Panc1 (cell line): ENCODE measurements around the gene CRIP2. TPM values are rescaled to one million over a fixed set of nuclear protein-coding genes. Genes with fewer than 3 reads are reported as not detected.
A peak's percentile ranks its signal among the peaks of the same experiment; 100 is the strongest.

Source experiments
- ATAC-seq: fragments of 200-7000 bp; cut with Tn5 transposase; 2 replicates; pipeline ENCODE4 v1.9.1; 2020; ENCODE audit warnings: mild to moderate bottlenecking, moderate library complexity
- BruUV-seq: library from RNA; stranded (reverse); fragments of 400-500 nt; replicated peaks from 2 replicates; lab custom pipeline; 2021; lab: Mats Ljungman, UMichigan
- CTCF ChIA-PET: fragments of 300-600 bp; sonication (Branson Sonifier 250); formaldehyde crosslinking; loops from one replicate; lab custom pipeline; 2022; ENCODE audit warnings: antibody characterized with exemption; lab: Charles Lee
- POLR2A ChIA-PET: fragments of 300-600 bp; sonication (Branson Sonifier 250); formaldehyde crosslinking; loops from one replicate; lab custom pipeline; 2022; ENCODE audit warnings: antibody characterized with exemption; lab: Charles Lee
- DNase-seq: peaks from one replicate; pipeline ENCODE4 v3.0.0-alpha.2; 2010; ENCODE audit warnings: low read depth, low spot score
- H3K27ac ChIP-seq: 2 replicates; pipeline ENCODE4 v1.5.1; 2011; ENCODE audit warnings: mild to moderate bottlenecking, low read length, inconsistent platforms
- H3K27me3 ChIP-seq: fragments of 200-500 bp; sonication (Bioruptor generic); 2 replicates; pipeline ENCODE4 v1.6.0; 2014; ENCODE audit warnings: low read length, inconsistent platforms; ENCODE audit not compliant: control insufficient read depth, insufficient read depth
- H3K36me3 ChIP-seq: fragments of 200-500 bp; sonication (Bioruptor generic); 2 replicates; pipeline ENCODE4 v1.5.1; 2014; ENCODE audit warnings: inconsistent platforms, mild to moderate bottlenecking, low read length, moderate library complexity; ENCODE audit not compliant: control insufficient read depth, insufficient read depth
- H3K4me1 ChIP-seq: 2 replicates; pipeline ENCODE4 v1.5.1; 2011; ENCODE audit warnings: inconsistent platforms, mild to moderate bottlenecking, low read length, moderate library complexity; ENCODE audit not compliant: control insufficient read depth, insufficient read depth
- H3K4me3 ChIP-seq, 2 experiments: 2 replicates each; pipeline ENCODE4 v1.5.1; 2011 to 2012; ENCODE audit warnings: low read depth in 2 of 2, low read length in 2 of 2, mild to moderate bottlenecking in 2 of 2, inconsistent platforms in 1 of 2, moderate library complexity in 1 of 2
- H3K9me3 ChIP-seq: fragments of 200-500 bp; sonication (Bioruptor generic); 2 replicates; pipeline ENCODE4 v1.5.1; 2014; ENCODE audit warnings: low read depth, mild to moderate bottlenecking, inconsistent platforms, low read length, moderate library complexity; ENCODE audit not compliant: control insufficient read depth, insufficient read depth
- CTCF ChIP-seq: fragments of 450-650 bp; IDR thresholded peaks from 2 replicates; pipeline ENCODE4 v1.5.1; 2017; ENCODE audit warnings: mild to moderate bottlenecking
- POLR2AphosphoS5 ChIP-seq: IDR thresholded peaks from 2 replicates; pipeline ENCODE4 v1.6.1; 2012; ENCODE audit warnings: mild to moderate bottlenecking, low read depth, low read length, moderate library complexity
- SIN3A ChIP-seq: IDR thresholded peaks from 2 replicates; pipeline ENCODE4 v1.6.1; 2012; ENCODE audit warnings: low read depth, mild to moderate bottlenecking, low read length, moderate library complexity, borderline replicate concordance; ENCODE audit not compliant: insufficient read depth
- TCF7L2 ChIP-seq: IDR thresholded peaks from 2 replicates; pipeline ENCODE4 v1.6.1; 2011; ENCODE audit warnings: mild to moderate bottlenecking, low read depth, low read length, inconsistent platforms
- in situ Hi-C: cut with HindIII; loops from 2 replicates; pipeline ENCODE4 v1.10.0; 2016; ENCODE audit warnings: low sequenced_read_pairs, low pct_unique_long_range_greater_than_20kb
- intact Hi-C: fragments of 100-400 bp; cut with micrococcal nuclease; formaldehyde crosslinking; loops from one replicate; pipeline ENCODE4 v1.10.0; 2022; ENCODE audit not compliant: unreplicated experiment
- total RNA-seq: library from RNA; stranded (reverse); gene quantifications from one replicate; pipeline ENCODE4 v1.2.1, GENCODE V29; 2021; ENCODE audit not compliant: unreplicated experiment
- TF ChIP-seq, protein P1 (sequence below), 2 experiments: IDR thresholded peaks; 2 replicates each; pipeline ENCODE4 v1.6.1; 2011 to 2012; ENCODE audit warnings: low read depth in 2 of 2, control low read depth in 1 of 2, low read length in 1 of 2, mild to moderate bottlenecking in 1 of 2, moderate library complexity in 1 of 2; ENCODE audit not compliant: insufficient read depth in 1 of 2

CRIP2 gene
- total RNA-seq, 1 experiment from 2014 or later, result 280 TPM

DNA sequence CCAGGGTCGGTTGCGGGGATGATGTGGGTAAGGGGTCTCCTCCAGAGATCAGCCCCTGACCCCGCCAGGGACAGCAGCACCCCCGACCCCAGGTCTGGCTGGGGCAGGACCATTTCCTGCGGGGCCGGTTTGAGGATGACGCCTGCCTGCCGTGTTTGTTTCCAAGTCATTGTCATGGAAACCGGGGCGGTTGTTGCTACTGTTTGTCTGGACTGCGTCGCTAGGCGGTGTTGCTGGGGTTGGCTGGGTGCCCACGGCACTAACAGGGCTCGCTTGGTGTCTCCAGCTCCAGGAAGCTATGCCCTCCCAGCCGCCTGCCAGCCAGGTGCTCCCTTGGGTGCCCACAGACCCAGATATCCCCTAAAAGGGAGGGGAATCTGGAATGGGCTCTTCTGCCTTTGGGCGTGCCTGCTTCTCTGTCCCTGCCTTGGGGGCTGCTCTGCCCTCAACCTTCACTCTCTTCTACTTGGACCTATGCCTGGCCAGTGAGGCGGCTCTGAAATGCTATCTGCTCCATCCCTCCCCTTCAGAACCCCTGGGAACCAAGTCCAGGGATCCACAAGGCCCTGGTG is 7.4 kb downstream of the CRIP2 start:
- Histone ChIP-seq H3K4me3 (peak overlapping the region in 1 of 2 experiments; percentile 23; a peak in 2 of 4 replicates), H3K27ac (peak overlapping the region; percentile 73), H3K9me3 (no peaks in the 10 kb centered on the region), H3K4me1 (peaks cover 63% of the 10 kb centered on the region), H3K36me3 (no peaks in the 10 kb centered on the region), H3K27me3 (no peaks in the 10 kb centered on the region)
- BruUV-seq, result no TSS peak
- ChIA-PET CTCF (no interaction called here), POLR2A (interaction anchor here (0.6 to 1.4 kb wide), 2 partner anchors 10 to 130 kb away, joined by 4 read pairs; no protein-coding TSS in a partner anchor)
- DNase-seq, result no peak
- in situ Hi-C loops, result no loop called here
- peak; percentile 15 for ATAC-seq
- intact Hi-C loops, result loop anchor here (10.0 kb wide), 1 partner anchor 107 kb away; no protein-coding TSS in a partner anchor
- TF ChIP-seq SIN3A (no peak), POLR2AphosphoS5 (no peak; the same call in 1 of the 2 replicates), CTCF (no peak; the same call in 1 of the 2 replicates), TCF7L2 (no peak)
- TF ChIP-seq, protein P1, sequence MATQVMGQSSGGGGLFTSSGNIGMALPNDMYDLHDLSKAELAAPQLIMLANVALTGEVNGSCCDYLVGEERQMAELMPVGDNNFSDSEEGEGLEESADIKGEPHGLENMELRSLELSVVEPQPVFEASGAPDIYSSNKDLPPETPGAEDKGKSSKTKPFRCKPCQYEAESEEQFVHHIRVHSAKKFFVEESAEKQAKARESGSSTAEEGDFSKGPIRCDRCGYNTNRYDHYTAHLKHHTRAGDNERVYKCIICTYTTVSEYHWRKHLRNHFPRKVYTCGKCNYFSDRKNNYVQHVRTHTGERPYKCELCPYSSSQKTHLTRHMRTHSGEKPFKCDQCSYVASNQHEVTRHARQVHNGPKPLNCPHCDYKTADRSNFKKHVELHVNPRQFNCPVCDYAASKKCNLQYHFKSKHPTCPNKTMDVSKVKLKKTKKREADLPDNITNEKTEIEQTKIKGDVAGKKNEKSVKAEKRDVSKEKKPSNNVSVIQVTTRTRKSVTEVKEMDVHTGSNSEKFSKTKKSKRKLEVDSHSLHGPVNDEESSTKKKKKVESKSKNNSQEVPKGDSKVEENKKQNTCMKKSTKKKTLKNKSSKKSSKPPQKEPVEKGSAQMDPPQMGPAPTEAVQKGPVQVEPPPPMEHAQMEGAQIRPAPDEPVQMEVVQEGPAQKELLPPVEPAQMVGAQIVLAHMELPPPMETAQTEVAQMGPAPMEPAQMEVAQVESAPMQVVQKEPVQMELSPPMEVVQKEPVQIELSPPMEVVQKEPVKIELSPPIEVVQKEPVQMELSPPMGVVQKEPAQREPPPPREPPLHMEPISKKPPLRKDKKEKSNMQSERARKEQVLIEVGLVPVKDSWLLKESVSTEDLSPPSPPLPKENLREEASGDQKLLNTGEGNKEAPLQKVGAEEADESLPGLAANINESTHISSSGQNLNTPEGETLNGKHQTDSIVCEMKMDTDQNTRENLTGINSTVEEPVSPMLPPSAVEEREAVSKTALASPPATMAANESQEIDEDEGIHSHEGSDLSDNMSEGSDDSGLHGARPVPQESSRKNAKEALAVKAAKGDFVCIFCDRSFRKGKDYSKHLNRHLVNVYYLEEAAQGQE (IDR thresholded peaks at IDR 0.05; ENCODE audit: insufficient read depth in 1 of 2, low read depth in 2 of 2, low read length in 1 of 2), result no peak

DNA sequence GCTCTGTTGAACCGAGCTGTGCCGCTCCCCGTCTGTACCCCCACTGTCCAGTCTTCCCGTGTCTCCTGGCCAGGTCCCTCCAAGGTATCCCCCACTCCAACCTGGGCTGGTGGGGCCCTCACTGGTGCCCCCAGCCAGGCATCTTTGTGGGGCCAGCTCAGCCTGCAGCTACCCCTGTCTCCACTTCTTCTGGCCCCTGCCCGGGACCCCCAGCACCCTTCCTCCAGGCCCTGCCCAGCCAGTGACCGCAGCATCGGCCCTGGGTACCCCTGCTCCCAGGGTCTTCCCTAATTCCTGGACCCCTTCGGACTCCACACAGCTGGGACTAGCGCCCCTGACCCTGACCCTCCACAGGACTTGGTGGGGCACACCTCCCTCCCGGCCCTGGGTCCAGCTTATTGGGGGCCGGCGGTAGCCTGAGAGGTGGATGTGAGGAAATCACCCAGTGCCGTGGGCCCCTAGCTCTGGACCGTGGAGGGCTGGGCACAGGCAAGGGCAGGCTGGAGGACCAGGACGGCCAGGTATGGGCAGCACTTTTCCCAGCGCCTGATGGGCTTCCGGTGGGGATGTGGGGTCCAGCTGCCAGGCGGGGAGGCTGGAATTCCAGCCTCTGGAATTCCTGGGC is 8.0 kb downstream of the CRIP2 start:
- Histone ChIP-seq H3K9me3 (no peaks in the 10 kb centered on the region), H3K36me3 (no peaks in the 10 kb centered on the region; the same call in 1 of the 2 replicates), H3K27me3 (no peaks in the 10 kb centered on the region), H3K4me1 (peaks cover 59% of the 10 kb centered on the region), H3K27ac (peak overlapping the region; percentile 37), H3K4me3 (no peak overlapping the region)
- in situ Hi-C loops (no loop called here), intact Hi-C loops (loop anchor here (10.0 kb wide), 1 partner anchor 108 kb away; no protein-coding TSS in a partner anchor)
- no peak for ATAC-seq
- no TSS peak for BruUV-seq
- no peak for TF ChIP-seq SIN3A
- TF ChIP-seq CTCF, result no peak
- TF ChIP-seq, protein P1 (IDR thresholded peaks at IDR 0.05; ENCODE audit: insufficient read depth in 1 of 2, low read depth in 2 of 2, low read length in 1 of 2), result no peak
- no peak for TF ChIP-seq TCF7L2
- no peak for TF ChIP-seq POLR2AphosphoS5
- DNase-seq, result no peak
- ChIA-PET POLR2A (interaction anchor here (0.6 kb wide), 2 partner anchors 10 to 130 kb away, joined by 4 read pairs; no protein-coding TSS in a partner anchor), CTCF (no interaction called here)
